Muscle of leg (tissue), 11 donors: Measurements from ENCODE around the gene SEC22C. TPM values are rescaled to one million over a fixed set of nuclear protein-coding genes. Genes with fewer than 3 reads are reported as not detected.
A peak's percentile ranks its signal among the peaks of the same experiment; 100 is the strongest.
"Not testable (repeated sequence)": the region's sequence is repeated elsewhere in the genome, so short reads cannot be mapped to it uniquely, and the experiment has no call there.

Experiments used
- DNase-seq: peaks from one replicate; pipeline ENCODE4 v3.0.0; 2013
- H3K27ac ChIP-seq: one replicate; pipeline ENCODE4 v1.5.1; 2013; ENCODE audit warnings: mild to moderate bottlenecking, low read length, control low read depth
- H3K27me3 ChIP-seq: one replicate; pipeline ENCODE4 v1.6.1; 2013; ENCODE audit warnings: low read length; ENCODE audit not compliant: control insufficient read depth, insufficient read depth
- H3K36me3 ChIP-seq: one replicate; pipeline ENCODE4 v1.6.1; 2013; ENCODE audit warnings: low read length; ENCODE audit not compliant: control insufficient read depth, insufficient read depth
- H3K4me1 ChIP-seq: one replicate; pipeline ENCODE4 v1.6.1; 2013; ENCODE audit warnings: low read length; ENCODE audit not compliant: control insufficient read depth, insufficient read depth
- H3K4me3 ChIP-seq: one replicate; pipeline ENCODE4 v1.5.1; 2013; ENCODE audit warnings: low read length, control low read depth
- H3K9me3 ChIP-seq: replicated peaks from 2 replicates; pipeline ENCODE4 v1.6.1; 2013; ENCODE audit warnings: low read depth, low read length; ENCODE audit not compliant: control insufficient read depth
- WGBS: methylation state at CpG from one replicate; pipeline ENCODE4 v1.1.5; 2013; ENCODE audit warnings: missing lambda C conversion rate; ENCODE audit not compliant: insufficient coverage; 5-methylcytosine and 5-hydroxymethylcytosine counted together
- polyA plus RNA-seq, 8 donors: library from polyadenylated mRNA; unstranded; fragments of 120-200 nt; gene quantifications; one replicate each; pipeline versions ENCODE4 v1.2.1 to v1.2.3, GENCODE V29; 2013; ENCODE audit warnings: inconsistent platforms in 1 of 8, low replicate concordance in 1 of 8; ENCODE audit not compliant: insufficient read length in 8 of 8, insufficient read depth in 1 of 8
- total RNA-seq: library from RNA; stranded (reverse); fragments of 120-200 nt; gene quantifications from one replicate; pipeline ENCODE4 v1.2.4, GENCODE V29; 2013

SEC22C gene
- total and polyA plus RNA-seq, 9 donors: 19.4 to 30.0 (median 22.6) TPM

- DNase-seq: peak; percentile 81
- H3K4me3 ChIP-seq: peak overlapping the region; percentile 83
- no peaks in the 10 kb centered on the region for H3K27me3 ChIP-seq
- peaks cover 4% of the 10 kb centered on the region for H3K4me1 ChIP-seq
- no peaks in the 10 kb centered on the region for H3K36me3 ChIP-seq
- H3K27ac ChIP-seq: peak overlapping the region; percentile 94
- H3K9me3 ChIP-seq: peaks cover 2% of the 10 kb centered on the region
- WGBS: 0% methylated on average over 4 of the region's 31 CpGs
These were observed 19.4 kb upstream of the SEC22C start for GRCh38 chr3:42600958-42601675.

DNA sequence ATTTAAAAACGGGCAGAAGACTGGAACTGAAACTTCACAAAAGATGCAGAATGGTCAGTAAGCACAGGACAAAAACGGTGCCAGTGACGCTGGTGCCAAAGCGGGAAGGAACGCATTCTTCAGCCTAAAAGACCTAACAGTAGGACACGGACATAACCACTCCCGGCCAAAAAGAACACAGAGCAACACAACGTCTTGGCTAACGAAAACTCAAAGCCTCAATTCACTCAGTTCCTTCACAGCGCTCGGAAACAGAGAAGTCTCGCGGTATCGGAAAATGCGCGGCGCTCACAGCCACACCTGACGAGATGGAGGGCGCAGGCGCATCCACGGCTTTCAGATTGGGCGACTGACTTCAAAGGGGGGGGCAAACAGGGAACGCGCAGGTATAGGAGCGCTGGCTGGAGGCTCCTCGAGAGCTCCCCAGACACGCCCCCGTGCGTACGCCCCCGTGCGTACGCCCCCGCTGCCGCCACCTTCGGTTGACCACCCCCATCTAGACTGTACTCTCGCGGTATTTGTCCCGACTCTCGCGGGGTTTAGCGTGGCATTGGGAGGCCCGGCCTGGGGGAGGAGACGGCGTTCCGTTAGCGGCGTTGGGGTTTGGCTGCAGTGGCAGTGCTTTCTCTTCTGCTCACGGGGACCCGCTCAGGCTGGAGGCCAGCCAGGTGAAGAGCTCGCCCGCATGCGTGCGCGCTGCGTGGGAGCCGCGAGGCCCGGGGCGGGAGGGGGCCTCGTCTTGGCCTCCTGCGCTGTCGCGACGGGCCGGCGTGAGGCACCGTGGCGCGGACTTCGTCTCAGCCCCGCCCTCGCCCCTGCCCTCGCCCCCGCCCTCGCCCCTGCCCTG is 18.6 kb upstream of the SEC22C start, which contains the start of gene NKTR:
Gene NKTR (plus strand): TSS at position 576 of the 847 bp plus-strand sequence. CDS start 321 bp downstream, outside the sequence.
- DNase-seq: peak; percentile 99
- Histone ChIP-seq H3K36me3 (no peaks in the 10 kb centered on the region), H3K4me1 (peaks cover 4% of the 10 kb centered on the region), H3K27me3 (no peaks in the 10 kb centered on the region), H3K27ac (peak within 1 kb of the TSS; percentile 94), H3K4me3 (peak within 1 kb of the TSS; percentile 83), H3K9me3 (peaks cover 2% of the 10 kb centered on the region)
- WGBS: 0% methylated on average over 63 of the region's 76 CpGs

GRCh38 chr3:42597098-42597497 is 15.3 kb upstream of the SEC22C start:
- H3K27ac ChIP-seq, H3K4me1 ChIP-seq, H3K9me3 ChIP-seq, DNase-seq, H3K36me3 ChIP-seq, H3K27me3 ChIP-seq, H3K4me3 ChIP-seq: not testable (repeated sequence)
- 96% methylated on average over 5 of the region's 7 CpGs for WGBS

DNA sequence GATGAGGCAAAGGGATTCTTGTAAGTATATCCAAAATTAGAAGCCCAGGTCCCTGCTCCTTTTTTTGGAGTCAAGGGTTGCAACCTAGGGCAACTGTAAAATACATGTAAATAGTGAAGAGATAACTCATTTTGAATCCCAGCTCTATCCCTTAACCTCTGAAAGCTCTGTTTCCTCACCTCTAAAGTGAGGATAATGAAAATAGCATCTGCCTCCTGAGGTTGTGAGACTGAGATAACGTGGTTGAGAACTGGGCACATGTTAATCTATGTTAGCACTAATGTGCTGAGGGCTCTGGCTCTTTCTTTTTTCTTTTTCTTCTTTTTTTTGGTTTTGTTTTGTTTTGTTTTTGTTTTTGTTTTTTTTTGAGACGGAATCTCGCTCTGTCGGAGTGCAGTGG is 13.9 kb upstream of the SEC22C start:
- H3K27ac ChIP-seq: no peak overlapping the region
- no peaks in the 10 kb centered on the region for H3K9me3 ChIP-seq
- no peaks in the 10 kb centered on the region for H3K27me3 ChIP-seq
- H3K36me3 ChIP-seq: peaks cover 8% of the 10 kb centered on the region
- DNase-seq: no peak
- 100% methylated on average over 3 of the region's 4 CpGs for WGBS
- peaks cover 6% of the 10 kb centered on the region for H3K4me1 ChIP-seq
- no peak overlapping the region for H3K4me3 ChIP-seq

- Histone ChIP-seq H3K4me3 (no peak overlapping the region), H3K9me3 (no peaks in the 10 kb centered on the region), H3K36me3 (peaks cover 8% of the 10 kb centered on the region), H3K4me1 (peaks cover 6% of the 10 kb centered on the region), H3K27me3 (no peaks in the 10 kb centered on the region), H3K27ac (no peak overlapping the region)
- no peak for DNase-seq
- WGBS: 100% methylated on average over 1 of the region's 1 CpG
These were observed 11.9 kb upstream of the SEC22C start for GRCh38 chr3:42593635-42594034.

DNA sequence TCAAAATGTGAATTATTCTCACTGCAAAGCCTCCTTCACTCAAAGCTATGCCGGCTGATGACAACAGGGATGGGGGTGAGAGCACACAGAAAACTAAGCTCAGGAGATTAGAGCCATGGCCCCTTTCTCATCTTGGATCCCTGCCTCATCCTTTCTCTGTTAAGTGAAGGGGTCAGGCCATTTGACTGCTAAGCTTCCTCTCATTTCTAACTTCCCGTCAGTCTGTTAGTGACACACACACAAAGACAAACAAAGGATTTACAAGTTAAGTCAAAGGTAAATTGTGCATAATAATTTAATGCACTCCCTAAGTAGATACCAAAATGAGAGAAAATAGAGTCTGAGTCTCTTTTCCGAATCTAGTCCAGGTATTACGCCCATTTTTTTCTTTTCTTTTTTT is 10.0 kb upstream of the SEC22C start:
- H3K4me3 ChIP-seq: no peak overlapping the region
- H3K4me1 ChIP-seq: peaks cover 6% of the 10 kb centered on the region
- WGBS: no CpG with 5 or more reads among the region's 4 CpGs
- H3K36me3 ChIP-seq: peaks cover 8% of the 10 kb centered on the region
- no peaks in the 10 kb centered on the region for H3K27me3 ChIP-seq
- peak overlapping the region; percentile 80 for H3K27ac ChIP-seq
- no peak for DNase-seq
- no peaks in the 10 kb centered on the region for H3K9me3 ChIP-seq

DNA sequence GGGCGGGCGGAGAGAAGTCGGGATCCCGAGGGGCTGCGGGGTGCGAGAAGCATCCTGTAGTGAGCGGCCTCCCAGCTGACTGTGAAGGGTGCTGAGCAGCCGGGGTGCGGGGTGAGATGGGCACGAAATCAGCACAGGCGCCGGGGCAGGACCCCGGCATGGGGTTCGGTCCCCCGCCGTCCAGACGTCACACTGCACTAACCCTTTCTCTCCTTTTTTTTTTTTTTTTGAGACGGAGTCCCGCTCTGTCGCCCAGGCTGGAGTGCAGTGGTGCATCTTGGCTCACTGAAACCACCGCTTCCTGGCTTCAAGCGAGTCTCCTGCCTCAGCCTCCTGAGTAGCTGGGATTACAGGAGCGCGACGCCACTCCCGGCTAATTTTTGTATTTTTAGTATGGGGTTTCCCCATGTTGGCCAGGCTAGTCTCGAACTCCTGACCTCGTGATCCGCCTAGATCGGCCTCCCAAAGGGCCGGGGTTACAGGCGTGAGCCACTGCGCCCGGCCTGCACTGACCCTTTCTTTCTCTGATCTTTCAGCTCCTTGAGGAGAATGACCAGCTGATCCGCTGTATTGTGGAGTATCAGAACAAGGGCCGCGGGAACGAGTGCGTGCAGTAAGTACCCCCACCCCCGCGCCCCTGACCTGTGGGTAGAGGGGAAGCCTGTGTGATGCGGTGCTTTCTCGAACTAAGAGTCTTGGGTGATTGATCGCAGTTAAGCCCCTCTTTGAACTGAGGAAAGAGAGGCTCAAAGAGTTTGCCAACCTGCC is 9.4 kb upstream of the SEC22C start:
- Histone ChIP-seq H3K27ac (peak overlapping the region; percentile 80), H3K4me3 (peak overlapping the region; percentile 74), H3K9me3 (no peaks in the 10 kb centered on the region), H3K27me3 (no peaks in the 10 kb centered on the region), H3K4me1 (peaks cover 6% of the 10 kb centered on the region), H3K36me3 (peaks cover 8% of the 10 kb centered on the region)
- DNase-seq: no peak
- WGBS: under 1% methylated on average over 28 of the region's 44 CpGs

- no peak for DNase-seq
- WGBS: 96% methylated on average over 15 of the region's 20 CpGs
- peaks cover 8% of the 10 kb centered on the region for H3K36me3 ChIP-seq
- no peaks in the 10 kb centered on the region for H3K27me3 ChIP-seq
- peaks cover 6% of the 10 kb centered on the region for H3K4me1 ChIP-seq
- H3K27ac ChIP-seq: no peak overlapping the region
- H3K4me3 ChIP-seq: no peak overlapping the region
- no peaks in the 10 kb centered on the region for H3K9me3 ChIP-seq
These were observed 7.8 kb upstream of the SEC22C start for GRCh38 chr3:42589382-42590109.

- WGBS: 100% methylated on average over 3 of the region's 5 CpGs
- no peaks in the 10 kb centered on the region for H3K9me3 ChIP-seq
- H3K27ac ChIP-seq: no peak overlapping the region
- H3K4me1 ChIP-seq: peaks cover 6% of the 10 kb centered on the region
- peaks cover 4% of the 10 kb centered on the region for H3K36me3 ChIP-seq
- no peak for DNase-seq
- H3K27me3 ChIP-seq: no peaks in the 10 kb centered on the region
- H3K4me3 ChIP-seq: no peak overlapping the region
These were observed 6.9 kb upstream of the SEC22C start for GRCh38 chr3:42588625-42589024.
